ENCODE data around the gene MED12L. TPM values are rescaled to one million over a fixed set of nuclear protein-coding genes. Genes with fewer than 3 reads are reported as not detected.

Gene MED12L
- total RNA-seq, 2 experiments from 2014 or later = 12.6 to 32.7 TPM

- no peak for DNase-seq (ENCODE audit: low spot score)
- ChIA-PET CTCF (ENCODE audit: unreplicated experiment) (no interaction called here), POLR2A (interaction anchor here (0.6 kb wide), 1 partner anchor 73 kb away, joined by 3 read pairs; no protein-coding TSS in a partner anchor)
- Histone ChIP-seq H3K9me3 (ENCODE audit: low read length) (no peaks in the 10 kb centered on the region), H2AFZ (ENCODE audit: low read length) (no peak overlapping the region), H4K20me1 (ENCODE audit: insufficient read depth, low read length) (no peaks in the 10 kb centered on the region), H3K36me3 (ENCODE audit: insufficient read depth, low read length) (peaks cover 16% of the 10 kb centered on the region; the same call in 1 of the 2 replicates), H3K9me2 (ENCODE audit: insufficient read depth, low read length) (no peaks in the 10 kb centered on the region), H3K4me3 (ENCODE audit: low read depth, low read length, poor library complexity, severe bottlenecking) (no peak overlapping the region), H3K4me2 (ENCODE audit: low read length) (no peak overlapping the region), H3K4me1 (ENCODE audit: insufficient read depth, low read length, poor library complexity, severe bottlenecking) (no peaks in the 10 kb centered on the region), H3K79me2 (ENCODE audit: insufficient read depth, low read depth, low read length) (no peaks in the 10 kb centered on the region), H3K27ac (ENCODE audit: low read depth, low read length, poor library complexity, severe bottlenecking) (no peak overlapping the region)
- intact Hi-C loops (cut with micrococcal nuclease; ENCODE audit: unreplicated experiment) = no loop called here
- TF ChIP-seq, protein P1, sequence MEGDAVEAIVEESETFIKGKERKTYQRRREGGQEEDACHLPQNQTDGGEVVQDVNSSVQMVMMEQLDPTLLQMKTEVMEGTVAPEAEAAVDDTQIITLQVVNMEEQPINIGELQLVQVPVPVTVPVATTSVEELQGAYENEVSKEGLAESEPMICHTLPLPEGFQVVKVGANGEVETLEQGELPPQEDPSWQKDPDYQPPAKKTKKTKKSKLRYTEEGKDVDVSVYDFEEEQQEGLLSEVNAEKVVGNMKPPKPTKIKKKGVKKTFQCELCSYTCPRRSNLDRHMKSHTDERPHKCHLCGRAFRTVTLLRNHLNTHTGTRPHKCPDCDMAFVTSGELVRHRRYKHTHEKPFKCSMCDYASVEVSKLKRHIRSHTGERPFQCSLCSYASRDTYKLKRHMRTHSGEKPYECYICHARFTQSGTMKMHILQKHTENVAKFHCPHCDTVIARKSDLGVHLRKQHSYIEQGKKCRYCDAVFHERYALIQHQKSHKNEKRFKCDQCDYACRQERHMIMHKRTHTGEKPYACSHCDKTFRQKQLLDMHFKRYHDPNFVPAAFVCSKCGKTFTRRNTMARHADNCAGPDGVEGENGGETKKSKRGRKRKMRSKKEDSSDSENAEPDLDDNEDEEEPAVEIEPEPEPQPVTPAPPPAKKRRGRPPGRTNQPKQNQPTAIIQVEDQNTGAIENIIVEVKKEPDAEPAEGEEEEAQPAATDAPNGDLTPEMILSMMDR (conservative IDR thresholded peaks at IDR 0.05; ENCODE audit: low read length) = no peak
- TF ChIP-seq EZH2phosphoT487 (IDR thresholded peaks at IDR 0.05; ENCODE audit: borderline replicate concordance, low read depth, low read length) = no peak
- BruUV-seq (replicated peaks) = no TSS peak
Measured at GRCh38 chr3:151124476-151124875, 39.0 kb downstream of the MED12L start.

DNA sequence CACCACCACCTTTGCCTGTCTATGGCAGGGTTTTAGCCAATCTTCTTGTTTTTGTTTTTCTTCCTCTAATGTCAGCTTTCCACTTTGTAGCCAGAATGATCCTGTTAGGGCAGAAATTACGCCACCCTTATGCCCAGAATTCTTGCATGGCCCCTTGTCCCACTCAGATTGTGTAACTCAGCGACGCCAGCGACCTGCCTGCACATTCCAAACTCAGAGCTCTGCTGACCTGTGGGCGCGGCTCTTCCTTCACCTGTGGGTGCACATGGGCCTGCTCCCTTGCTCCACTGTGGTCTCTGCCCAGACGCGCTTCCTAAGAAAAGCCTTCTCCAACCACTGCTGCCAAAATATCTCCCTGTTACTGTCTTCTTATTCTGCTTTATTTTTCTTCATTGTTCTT is 45.0 kb downstream of the MED12L start:
- no TSS peak for BruUV-seq (replicated peaks)
- H3K9me2 ChIP-seq (ENCODE audit: insufficient read depth, low read length) = no peaks in the 10 kb centered on the region

GRCh38 chr3:151133175-151133574 is 47.7 kb downstream of the MED12L start:
- no peaks in the 10 kb centered on the region for H3K9me3 ChIP-seq (ENCODE audit: low read length)
- H3K9me2 ChIP-seq (ENCODE audit: insufficient read depth, low read length) = no peaks in the 10 kb centered on the region
- H2AFZ ChIP-seq (ENCODE audit: low read length) = no peak overlapping the region
- no peaks in the 10 kb centered on the region for H4K20me1 ChIP-seq (ENCODE audit: insufficient read depth, low read length)
- intact Hi-C loops (cut with micrococcal nuclease; ENCODE audit: unreplicated experiment) = no loop called here
- ChIA-PET CTCF (ENCODE audit: unreplicated experiment) (no interaction called here), POLR2A (interaction anchor here (0.7 kb wide), 2 partner anchors 11 to 39 kb away, joined by 3 read pairs; no protein-coding TSS in a partner anchor)
- no peak overlapping the region for H3K4me3 ChIP-seq (ENCODE audit: low read depth, low read length, poor library complexity, severe bottlenecking)
- no peaks in the 10 kb centered on the region for H3K79me2 ChIP-seq (ENCODE audit: insufficient read depth, low read depth, low read length)
- no peak for TF ChIP-seq EZH2phosphoT487 (IDR thresholded peaks at IDR 0.05; ENCODE audit: borderline replicate concordance, low read depth, low read length)
- TF ChIP-seq, protein P1 (conservative IDR thresholded peaks at IDR 0.05; ENCODE audit: low read length) = no peak
- no peak for DNase-seq (ENCODE audit: low spot score)
- no peaks in the 10 kb centered on the region for H3K4me1 ChIP-seq (ENCODE audit: insufficient read depth, low read length, poor library complexity, severe bottlenecking)
- no TSS peak for BruUV-seq (replicated peaks)
- no peak overlapping the region for H3K4me2 ChIP-seq (ENCODE audit: low read length)
- H3K36me3 ChIP-seq (ENCODE audit: insufficient read depth, low read length) = peaks cover 8% of the 10 kb centered on the region
- no peak overlapping the region for H3K27ac ChIP-seq (ENCODE audit: low read depth, low read length, poor library complexity, severe bottlenecking)

More for the DNA sequence above, 45.0 kb downstream of the MED12L start:
- no peak overlapping the region for H3K27ac ChIP-seq (ENCODE audit: low read depth, low read length, poor library complexity, severe bottlenecking)
- CTCF ChIA-PET (ENCODE audit: unreplicated experiment) = no interaction called here
- POLR2A ChIA-PET = interaction anchor here (1.2 kb wide), 1 partner anchor 29 kb away, joined by 3 read pairs; no protein-coding TSS in a partner anchor
- H3K9me3 ChIP-seq (ENCODE audit: low read length) = no peaks in the 10 kb centered on the region
- DNase-seq (ENCODE audit: low spot score) = no peak
- no peak for TF ChIP-seq EZH2phosphoT487 (IDR thresholded peaks at IDR 0.05; ENCODE audit: borderline replicate concordance, low read depth, low read length)
- TF ChIP-seq, protein P1 (conservative IDR thresholded peaks at IDR 0.05; ENCODE audit: low read length) = no peak
- no peaks in the 10 kb centered on the region for H3K4me1 ChIP-seq (ENCODE audit: insufficient read depth, low read length, poor library complexity, severe bottlenecking)
- intact Hi-C loops (cut with micrococcal nuclease; ENCODE audit: unreplicated experiment) = no loop called here
- no peaks in the 10 kb centered on the region for H3K79me2 ChIP-seq (ENCODE audit: insufficient read depth, low read depth, low read length)
- no peak overlapping the region for H3K4me2 ChIP-seq (ENCODE audit: low read length)
- H3K36me3 ChIP-seq (ENCODE audit: insufficient read depth, low read length) = peaks cover 9% of the 10 kb centered on the region
- H3K4me3 ChIP-seq (ENCODE audit: low read depth, low read length, poor library complexity, severe bottlenecking) = no peak overlapping the region
- no peak overlapping the region for H2AFZ ChIP-seq (ENCODE audit: low read length)
- no peaks in the 10 kb centered on the region for H4K20me1 ChIP-seq (ENCODE audit: insufficient read depth, low read length)

All from OCI-LY7 (cell line).